H1 (cell line): Measurements from ENCODE around the gene GP1BB. TPM values are rescaled to one million over a fixed set of nuclear protein-coding genes. Genes with fewer than 3 reads are reported as not detected.
A peak's percentile ranks its signal among the peaks of the same experiment; 100 is the strongest.

Experiments used
- CTCF ChIA-PET: fragments of 300-600 bp; sonication (Branson Sonifier 250); formaldehyde crosslinking; loops from one replicate; lab custom pipeline; 2021; ENCODE audit not compliant: partially characterized antibody; lab: Charles Lee
- POLR2A ChIA-PET: fragments of 300-600 bp; sonication (Branson Sonifier 250); formaldehyde crosslinking; loops from one replicate; lab custom pipeline; 2021; ENCODE audit warnings: inconsistent platforms; ENCODE audit not compliant: partially characterized antibody; lab: Charles Lee
- DNase-seq, 2 experiments: peaks; one replicate each; pipeline versions ENCODE4 v3.0.0 to v3.0.0-alpha.2; 2010 to 2022; ENCODE audit warnings: low spot score in 2 of 2, low read depth in 1 of 2, mixed read lengths in 1 of 2
- FAIRE-seq: peaks from 2 replicates; lab custom pipeline; 2011; peaks lifted over from hg19 to GRCh38; lab: Jason Lieb, UNC
- H2AFZ ChIP-seq: 2 replicates; pipeline ENCODE4 v1.8.1; 2012; ENCODE audit warnings: low read length, inconsistent platforms
- H2AK5ac ChIP-seq: 2 replicates; pipeline ENCODE4 v1.6.1; 2013; ENCODE audit warnings: low read depth, low read length
- H2BK120ac ChIP-seq: replicated peaks from 2 replicates; pipeline ENCODE3; 2013; ENCODE audit warnings: low read depth, low read length, inconsistent platforms
- H2BK12ac ChIP-seq: 2 replicates; pipeline ENCODE4 v1.6.1; 2013; ENCODE audit warnings: low read depth, low read length
- H2BK15ac ChIP-seq: 2 replicates; pipeline ENCODE4 v1.6.1; 2013; ENCODE audit warnings: low read length
- H2BK20ac ChIP-seq: 2 replicates; pipeline ENCODE4 v1.6.1; 2013; ENCODE audit warnings: low read length
- H2BK5ac ChIP-seq: 2 replicates; pipeline ENCODE4 v1.6.1; 2013; ENCODE audit warnings: low read depth, low read length
- H3K14ac ChIP-seq: 2 replicates; pipeline ENCODE4 v1.6.1; 2013; ENCODE audit warnings: inconsistent platforms; ENCODE audit not compliant: insufficient read length
- H3K18ac ChIP-seq: 2 replicates; pipeline ENCODE4 v1.6.1; 2013; ENCODE audit warnings: low read length; ENCODE audit errors: extremely low read depth
- H3K23ac ChIP-seq: 2 replicates; pipeline ENCODE4 v1.6.1; 2013; ENCODE audit warnings: inconsistent platforms; ENCODE audit not compliant: insufficient read length
- H3K23me2 ChIP-seq: 2 replicates; pipeline ENCODE4 v1.6.1; 2013; ENCODE audit warnings: low read depth, low read length
- H3K27ac ChIP-seq: 2 replicates; pipeline ENCODE4 v1.6.1; 2011; ENCODE audit warnings: low read depth, low read length, inconsistent platforms
- H3K27me3 ChIP-seq, 4 experiments: replicated peaks in 1 of 4; 1 replicate in 1 of 4; 2 replicates in 3 of 4; pipeline versions ENCODE4 v1.6.1 to v1.8.1; 2011 to 2013; ENCODE audit warnings: low read length in 3 of 4, mild to moderate bottlenecking in 3 of 4, inconsistent platforms in 2 of 4, mixed read lengths in 2 of 4, moderate library complexity in 1 of 4; ENCODE audit not compliant: control insufficient read depth in 3 of 4, insufficient read depth in 3 of 4; ENCODE audit errors: extremely low read depth in 1 of 4
- H3K36me3 ChIP-seq, 4 experiments: 2 replicates each; pipeline versions ENCODE4 v1.6.1 to v1.8.1; 2011 to 2013; ENCODE audit warnings: mild to moderate bottlenecking in 4 of 4, low read length in 3 of 4, moderate library complexity in 2 of 4, control low read depth in 1 of 4, inconsistent platforms in 1 of 4; ENCODE audit not compliant: insufficient read depth in 4 of 4, control insufficient read depth in 2 of 4
- H3K4ac ChIP-seq: replicated peaks from 2 replicates; pipeline ENCODE3; 2013; ENCODE audit warnings: low read length, low read depth, mixed read lengths, inconsistent platforms; ENCODE audit not compliant: insufficient read length
- H3K4me1 ChIP-seq, 4 experiments: replicated peaks in 1 of 4; 1 replicate in 1 of 4; 2 replicates in 3 of 4; pipeline versions ENCODE4 v1.6.1 to v1.8.1; 2011 to 2013; ENCODE audit warnings: low read length in 3 of 4, inconsistent platforms in 2 of 4, mixed read lengths in 1 of 4; ENCODE audit not compliant: insufficient read depth in 4 of 4, control insufficient read depth in 3 of 4
- H3K4me2 ChIP-seq, 2 experiments: 2 replicates each; pipeline versions ENCODE4 v1.6.1 to v1.8.1; 2011 to 2013; ENCODE audit warnings: low read depth in 2 of 2, low read length in 2 of 2, control low read depth in 1 of 2, inconsistent platforms in 1 of 2, mild to moderate bottlenecking in 1 of 2; ENCODE audit not compliant: insufficient read depth in 1 of 2
- H3K4me3 ChIP-seq, 4 experiments: fragments of 200-600, 300-600 bp in 1 of 4; sonication (generic), shearing (Covaris generic), sonication (Bioruptor Twin) in 1 of 4; 2 replicates each; pipeline versions ENCODE4 v1.5.1 to v1.8.1; 2011 to 2016; ENCODE audit warnings: low read length in 4 of 4, low read depth in 3 of 4, control low read depth in 2 of 4, inconsistent platforms in 2 of 4, mild to moderate bottlenecking in 2 of 4, mixed read lengths in 1 of 4, moderate library complexity in 1 of 4; ENCODE audit not compliant: insufficient read depth in 2 of 4; ENCODE audit errors: extremely low read depth in 1 of 4
- H3K56ac ChIP-seq: replicated peaks from 2 replicates; pipeline ENCODE3; 2013; ENCODE audit warnings: low read depth, mild to moderate bottlenecking, mixed read lengths, low read length, inconsistent platforms; ENCODE audit not compliant: insufficient read length
- H3K79me1 ChIP-seq: 2 replicates; pipeline ENCODE4 v1.6.1; 2013; ENCODE audit warnings: low read depth, low read length, control low read depth
- H3K79me2 ChIP-seq, 2 experiments: 2 replicates each; pipeline versions ENCODE4 v1.6.1 to v1.8.1; 2012 to 2013; ENCODE audit warnings: low read length in 2 of 2, mild to moderate bottlenecking in 2 of 2, inconsistent platforms in 1 of 2; ENCODE audit not compliant: insufficient read depth in 2 of 2, control insufficient read depth in 1 of 2
- H3K9ac ChIP-seq, 4 experiments: replicated peaks in 1 of 4; 1 replicate in 1 of 4; 2 replicates in 3 of 4; pipeline versions ENCODE4 v1.6.1 to v1.8.1; 2011 to 2013; ENCODE audit warnings: low read depth in 3 of 4, low read length in 3 of 4, control low read depth in 2 of 4, mild to moderate bottlenecking in 2 of 4, moderate library complexity in 2 of 4, inconsistent platforms in 1 of 4; ENCODE audit errors: extremely low read depth in 1 of 4
- H3K9me3 ChIP-seq, 2 experiments: 2 replicates each; pipeline versions ENCODE4 v1.6.1 to v1.8.1; 2012 to 2013; ENCODE audit warnings: mild to moderate bottlenecking in 2 of 2, moderate library complexity in 2 of 2, control low read depth in 1 of 2, inconsistent platforms in 1 of 2, low read depth in 1 of 2, low read length in 1 of 2, mixed read lengths in 1 of 2; ENCODE audit not compliant: insufficient read depth in 2 of 2
- H4K20me1 ChIP-seq, 2 experiments: replicated peaks in 1 of 2; 2 replicates each; pipeline versions ENCODE3 to v1.8.1; 2011 to 2013; ENCODE audit warnings: inconsistent platforms in 2 of 2, low read length in 2 of 2, mild to moderate bottlenecking in 1 of 2; ENCODE audit not compliant: insufficient read depth in 2 of 2, control insufficient read depth in 1 of 2
- H4K5ac ChIP-seq: 2 replicates; pipeline ENCODE4 v1.6.1; 2013; ENCODE audit warnings: low read length, low read depth, mixed read lengths, inconsistent platforms; ENCODE audit not compliant: insufficient read length
- H4K8ac ChIP-seq: 2 replicates; pipeline ENCODE4 v1.8.0; 2013; ENCODE audit warnings: mild to moderate bottlenecking, moderate library complexity, low read length, inconsistent platforms; ENCODE audit not compliant: insufficient read depth; ENCODE audit errors: extremely low read depth
- H4K91ac ChIP-seq: replicated peaks from 2 replicates; pipeline ENCODE3; 2013; ENCODE audit warnings: low read length, mixed read lengths, inconsistent platforms; ENCODE audit not compliant: insufficient read length
- ASH2L ChIP-seq: fragments of 200-600, 300-600 bp; sonication (generic); IDR thresholded peaks from one replicate; pipeline ENCODE4 v1.7.1; 2017; ENCODE audit warnings: low read length
- CTCF ChIP-seq, 3 experiments: IDR thresholded peaks; 1 replicate in 2 of 3; 2 replicates in 1 of 3; pipeline versions ENCODE4 v1.5.1 to v1.6.1; 2011; ENCODE audit warnings: low read length in 3 of 3, mild to moderate bottlenecking in 3 of 3, inconsistent platforms in 2 of 3, low read depth in 1 of 3, moderate library complexity in 1 of 3; ENCODE audit not compliant: insufficient read depth in 1 of 3; ENCODE audit errors: control extremely low read depth in 1 of 3
- KDM4A ChIP-seq: IDR thresholded peaks from one replicate; pipeline ENCODE4 v1.7.1; 2012; ENCODE audit warnings: low read depth, mild to moderate bottlenecking, moderate library complexity, low read length, inconsistent platforms; ENCODE audit not compliant: severe bottlenecking
- RNF2 ChIP-seq: fragments of 200-900, 300-1000 bp; sonication (generic); IDR thresholded peaks from 2 replicates; pipeline ENCODE4 v1.7.1; 2016; ENCODE audit warnings: borderline replicate concordance, low read depth, mild to moderate bottlenecking, antibody characterized with exemption, low read length; ENCODE audit not compliant: poor library complexity, severe bottlenecking; ENCODE audit errors: missing control alignments
- WGBS, 2 experiments: shearing (Covaris generic) in 1 of 2; methylation state at CpG; one replicate each; pipeline versions ENCODE4 v1.1.6 to v1.1.7; 2013 to 2015; ENCODE audit warnings: low lambda C conversion rate in 2 of 2, mixed read lengths in 2 of 2, inconsistent platforms in 1 of 2, low coverage in 1 of 2, missing lambda C conversion rate in 1 of 2; ENCODE audit not compliant: insufficient replicate concordance in 2 of 2, insufficient coverage in 1 of 2, insufficient read length in 1 of 2; ENCODE audit errors: extremely low coverage in 1 of 2, missing lambda C conversion rate in 1 of 2; 5-methylcytosine and 5-hydroxymethylcytosine counted together
- polyA plus RNA-seq, 7 experiments: library from polyadenylated mRNA; depleted of rRNA in 3 of 7; stranded (reverse) in 5 of 7; unstranded in 2 of 7; fragments of >200 nt in 5 of 7; fragments of 200-250 nt in 2 of 7; gene quantifications; 1 replicate in 5 of 7; 2 replicates in 1 of 7; 4 replicates in 1 of 7; pipeline versions ENCODE4 v1.2.1 to v1.2.3, GENCODE V29; 2011 to 2013; ENCODE audit warnings: missing spikeins in 2 of 7, mixed read lengths in 2 of 7
- total RNA-seq: library from RNA; stranded (reverse); fragmentation: NEBNext Ultra II Directional; extraction: Animal tissue kit (Norgen Biotek cat#: 25700); gene quantifications from 2 replicates; pipeline ENCODE4 v1.2.1, GENCODE V29; 2021

The GP1BB gene
- total and polyA plus RNA-seq, 2 of the 8 experiments (the other 6 are each of a cell fraction or from before 2014, with no cell fraction given) = 0.36 TPM; not detected in 1

- H2BK5ac ChIP-seq = no peak overlapping the region
- H3K36me3 ChIP-seq = peaks cover 0 to 20% (median 0%) of the 10 kb centered on the region in 4 experiments; a peak in 1 of 8 replicates
- H3K4ac ChIP-seq = no peak overlapping the region
- no peak overlapping the region for H3K18ac ChIP-seq
- no peak overlapping the region for H3K9ac ChIP-seq
- DNase-seq (no peak), FAIRE-seq (no peak)
- no peak overlapping the region for H4K8ac ChIP-seq
- H2BK15ac ChIP-seq = 0 out of 2 replicates have a peak overlapping the region, but pooled peaks have one; percentile 88
- POLR2A ChIA-PET = no interaction called here
- peak overlapping the region; percentile 40 to 55 for H3K4me2 ChIP-seq
- H2AK5ac ChIP-seq = no peak overlapping the region
- peaks cover 24 to 47% of the 10 kb centered on the region in 2 experiments for H4K20me1 ChIP-seq
- no peaks in the 10 kb centered on the region for H3K79me2 ChIP-seq
- no peak overlapping the region for H4K5ac ChIP-seq
- no peak overlapping the region for H3K56ac ChIP-seq
- H3K9me3 ChIP-seq = no peaks in the 10 kb centered on the region
- H2AFZ ChIP-seq = no peak overlapping the region
- H3K79me1 ChIP-seq = no peaks in the 10 kb centered on the region
- H3K23me2 ChIP-seq = peaks cover 4% of the 10 kb centered on the region; the same call in 1 of the 2 replicates
- peaks cover 0 to 61% (median 34%) of the 10 kb centered on the region in 4 experiments; a peak in 5 of 7 replicates for H3K4me1 ChIP-seq
- no peak overlapping the region for H4K91ac ChIP-seq
- no peak overlapping the region for H2BK120ac ChIP-seq
- TF ChIP-seq CTCF (IDR thresholded peaks at IDR 0.05; ENCODE audit: control extremely low read depth in 1 of 3, insufficient read depth in 1 of 3, low read depth in 1 of 3, low read length in 3 of 3) (no peak), ASH2L (no peak), RNF2 (peak; percentile 17), KDM4A (peak; percentile 38)
- TF ChIP-seq, all 59 proteins: peak for 2
- no peak overlapping the region for H2BK20ac ChIP-seq
- H2BK12ac ChIP-seq = peak overlapping the region; percentile 75; the same call in 1 of the 2 replicates
- H3K23ac ChIP-seq = no peak overlapping the region
- CTCF ChIA-PET = interaction anchor here (2.0 to 5.6 kb wide), 4 partner anchors 7 to 150 kb away, joined by 5 to 48 read pairs (median 32); no protein-coding TSS in a partner anchor
- no peak overlapping the region for H3K27ac ChIP-seq
- H3K27me3 ChIP-seq = peaks cover 89 to 97% (median 95%) of the 10 kb centered on the region in 4 experiments
- WGBS, 2 experiments = 5% methylated on average over 53 of the region's 117 CpGs; no CpG with 5 or more reads in 1 of the 2 experiments
- H3K14ac ChIP-seq = no peak overlapping the region
- peak overlapping the region in 1 of 4 experiments; percentile 42; a peak in 2 of 8 replicates for H3K4me3 ChIP-seq
Observed at GRCh38 chr22:19760951-19761724, 37.8 kb downstream of the GP1BB start.
